IMR-90 (cell line): ENCODE measurements around the gene ADGRF4.

Experiments used
- BHLHE40 ChIP-seq: fragments of 150-350 bp; IDR thresholded peaks from 2 replicates; pipeline ENCODE4 v1.6.1; 2016; ENCODE audit warnings: mild to moderate bottlenecking, low read depth, low read length
- CEBPB ChIP-seq: IDR thresholded peaks from 2 replicates; pipeline ENCODE4 v1.6.1; 2012; ENCODE audit warnings: low read depth, low read length, improper control_type of control experiment
- CHD1 ChIP-seq: IDR thresholded peaks from 2 replicates; pipeline ENCODE4 v1.6.1; 2012; ENCODE audit warnings: low read depth, low read length, improper control_type of control experiment
- CTCF ChIP-seq: conservative IDR thresholded peaks from 2 replicates; pipeline ENCODE4 v1.5.1; 2012; ENCODE audit warnings: mild to moderate bottlenecking, low read depth, low read length, improper control_type of control experiment
- ELK1 ChIP-seq: fragments of 150-350 bp; IDR thresholded peaks from 2 replicates; pipeline ENCODE4 v1.6.1; 2016; ENCODE audit warnings: low read depth, mild to moderate bottlenecking, low read length, moderate library complexity, borderline replicate concordance
- MXI1 ChIP-seq: IDR thresholded peaks from 2 replicates; pipeline ENCODE4 v1.6.1; 2012; ENCODE audit warnings: low read depth, mild to moderate bottlenecking, low read length, moderate library complexity, borderline replicate concordance
- NFE2L2 ChIP-seq: fragments of 150-350 bp; IDR thresholded peaks from 2 replicates; pipeline ENCODE4 v1.6.1; 2016; ENCODE audit warnings: low read depth, mild to moderate bottlenecking, low read length
- POLR2A ChIP-seq: IDR thresholded peaks from 2 replicates; pipeline ENCODE4 v1.6.1; 2012; ENCODE audit warnings: mild to moderate bottlenecking, low read depth, low read length
- RAD21 ChIP-seq: IDR thresholded peaks from 2 replicates; pipeline ENCODE4 v1.6.1; 2012; ENCODE audit warnings: low read length, improper control_type of control experiment
- RFX5 ChIP-seq: IDR thresholded peaks from 2 replicates; pipeline ENCODE4 v1.8.0; 2012; ENCODE audit warnings: low read depth, mild to moderate bottlenecking, low read length, moderate library complexity
- SMC3 ChIP-seq: fragments of 150-350 bp; IDR thresholded peaks from 2 replicates; pipeline ENCODE4 v1.6.1; 2016; ENCODE audit warnings: low read depth, mild to moderate bottlenecking, antibody characterized with exemption, low read length, moderate library complexity

- no peak for TF ChIP-seq POLR2A
- TF ChIP-seq CTCF: no peak
- no peak for TF ChIP-seq MXI1
- no peak for TF ChIP-seq NFE2L2
- TF ChIP-seq RFX5: no peak
- no peak for TF ChIP-seq BHLHE40
- TF ChIP-seq RAD21: no peak
- no peak for TF ChIP-seq SMC3
- TF ChIP-seq CHD1: no peak
- TF ChIP-seq CEBPB: no peak
- TF ChIP-seq ELK1: no peak
Measured at GRCh38 chr6:47687432-47687831, 10.9 kb upstream of the ADGRF4 start.
